ENCODE data around the gene CAMK2B.
A peak's percentile ranks its signal among the peaks of the same experiment; 100 is the strongest.
"Not testable (repeated sequence)": the region's sequence is repeated elsewhere in the genome, so short reads cannot be mapped to it uniquely, and the experiment has no call there.

Gene CAMK2B

GRCh38 chr7:44200699-44201461 lies 124.5 kb downstream of the CAMK2B start, which contains the start of gene YKT6:
Gene YKT6 (plus strand): TSS chr7:44200978. CDS start chr7:44201136, 158 bp downstream.
- peak within 1 kb of the TSS; percentile 68 to 90 for H3K27ac Mint-ChIP-seq
- peaks cover 10 to 11% of the 10 kb centered on the region in 2 donors for H3K27me3 Mint-ChIP-seq
- no peaks in the 10 kb centered on the region for H3K9me3 Mint-ChIP-seq
- peak within 1 kb of the TSS; percentile 84 to 85 for H3K4me3 Mint-ChIP-seq
- DNase-seq, result peak; percentile 89 to 91 (median 90)
- peaks cover 7% of the 10 kb centered on the region for H3K36me3 Mint-ChIP-seq (ENCODE audit: insufficient read depth)
- H3K4me1 Mint-ChIP-seq (ENCODE audit: low read depth in 2 of 2), result peaks cover 15 to 34% of the 10 kb centered on the region in 2 donors
- ATAC-seq (replicated peaks), result peak; percentile 99

- H3K27ac Mint-ChIP-seq, result not testable (repeated sequence)
Observed at GRCh38 chr7:44200163-44200562, 125.2 kb downstream of the CAMK2B start.

DNA sequence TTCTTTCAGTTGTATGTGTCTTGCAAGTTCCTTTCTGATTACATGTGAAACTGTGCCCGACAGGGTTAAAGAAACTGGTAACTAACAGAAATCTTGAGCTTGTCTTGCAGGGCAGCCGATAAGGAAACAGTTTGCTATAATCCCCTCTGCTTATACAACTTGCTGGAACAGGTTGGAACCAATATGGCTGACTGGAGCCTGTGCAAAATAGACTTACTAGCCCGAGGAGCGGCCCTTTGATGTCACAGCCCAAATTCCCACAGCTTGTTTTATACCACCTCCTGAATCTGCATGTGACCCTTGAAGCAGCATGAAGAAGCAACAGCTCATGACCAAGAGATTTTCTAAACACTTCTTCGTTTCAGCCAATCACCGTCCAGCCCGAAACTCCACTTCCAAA lies 127.9 kb downstream of the CAMK2B start:
- H3K9me3 Mint-ChIP-seq, result no peaks in the 10 kb centered on the region
- ATAC-seq (replicated peaks) (no peak), DNase-seq (no peak)
- peaks cover 3% of the 10 kb centered on the region for H3K36me3 Mint-ChIP-seq (ENCODE audit: insufficient read depth)
- no peak overlapping the region for H3K27ac Mint-ChIP-seq
- peaks cover 28 to 35% of the 10 kb centered on the region in 2 donors for H3K27me3 Mint-ChIP-seq
- no peak overlapping the region for H3K4me3 Mint-ChIP-seq
- peaks cover 7 to 9% of the 10 kb centered on the region in 2 donors for H3K4me1 Mint-ChIP-seq (ENCODE audit: low read depth in 2 of 2)

More at GRCh38 chr7:44200163-44200562, 125.2 kb downstream of the CAMK2B start:
- Mint-ChIP-seq H3K27me3 (peaks cover 10 to 17% of the 10 kb centered on the region in 2 donors), H3K4me3 (peak overlapping the region; percentile 46 to 85), H3K4me1 (ENCODE audit: low read depth in 2 of 2) (peaks cover 15 to 29% of the 10 kb centered on the region in 2 donors)
- not testable (repeated sequence) for ATAC-seq (replicated peaks); DNase-seq; H3K36me3 Mint-ChIP-seq (ENCODE audit: insufficient read depth); H3K9me3 Mint-ChIP-seq

- DNase-seq (peak in 1 of 3 experiments; percentile 14), ATAC-seq (replicated peaks) (no peak)
- H3K36me3 Mint-ChIP-seq (ENCODE audit: insufficient read depth), result peaks cover 3% of the 10 kb centered on the region
- H3K27me3 Mint-ChIP-seq, result peaks cover 33 to 44% of the 10 kb centered on the region in 2 donors
- H3K4me3 Mint-ChIP-seq, result no peak overlapping the region
- no peaks in the 10 kb centered on the region for H3K9me3 Mint-ChIP-seq
- H3K27ac Mint-ChIP-seq, result no peak overlapping the region
- peaks cover 1 to 2% of the 10 kb centered on the region in 2 donors for H3K4me1 Mint-ChIP-seq (ENCODE audit: low read depth in 2 of 2)
Observed at GRCh38 chr7:44196450-44196872, 128.9 kb downstream of the CAMK2B start.

DNA sequence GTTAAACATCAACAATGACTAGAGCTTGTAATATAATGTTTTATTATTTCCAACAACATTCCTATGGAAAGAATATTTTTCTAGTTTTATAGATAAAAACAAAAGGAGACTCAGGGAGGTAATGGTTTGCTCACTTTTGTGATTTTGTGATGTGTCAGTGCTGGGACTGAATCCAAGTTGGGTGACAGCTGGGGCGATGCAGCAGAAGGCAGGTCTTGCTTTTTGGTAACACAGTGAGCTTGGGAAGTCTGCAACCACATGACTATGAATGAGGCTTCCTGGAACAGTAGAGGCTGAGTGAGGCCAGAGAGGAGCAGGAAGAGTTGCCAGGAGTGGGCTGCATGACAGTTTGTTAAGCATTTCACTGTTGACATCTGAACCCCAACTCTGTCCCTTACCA lies 129.5 kb downstream of the CAMK2B start:
- H3K4me1 Mint-ChIP-seq (ENCODE audit: low read depth in 2 of 2), result no peaks in the 10 kb centered on the region
- peaks cover 38 to 50% of the 10 kb centered on the region in 2 donors for H3K27me3 Mint-ChIP-seq
- peaks cover 3% of the 10 kb centered on the region for H3K36me3 Mint-ChIP-seq (ENCODE audit: insufficient read depth)
- no peaks in the 10 kb centered on the region for H3K9me3 Mint-ChIP-seq
- no peak overlapping the region for H3K4me3 Mint-ChIP-seq
- ATAC-seq (replicated peaks) (no peak), DNase-seq (no peak)
- H3K27ac Mint-ChIP-seq, result no peak overlapping the region

DNA sequence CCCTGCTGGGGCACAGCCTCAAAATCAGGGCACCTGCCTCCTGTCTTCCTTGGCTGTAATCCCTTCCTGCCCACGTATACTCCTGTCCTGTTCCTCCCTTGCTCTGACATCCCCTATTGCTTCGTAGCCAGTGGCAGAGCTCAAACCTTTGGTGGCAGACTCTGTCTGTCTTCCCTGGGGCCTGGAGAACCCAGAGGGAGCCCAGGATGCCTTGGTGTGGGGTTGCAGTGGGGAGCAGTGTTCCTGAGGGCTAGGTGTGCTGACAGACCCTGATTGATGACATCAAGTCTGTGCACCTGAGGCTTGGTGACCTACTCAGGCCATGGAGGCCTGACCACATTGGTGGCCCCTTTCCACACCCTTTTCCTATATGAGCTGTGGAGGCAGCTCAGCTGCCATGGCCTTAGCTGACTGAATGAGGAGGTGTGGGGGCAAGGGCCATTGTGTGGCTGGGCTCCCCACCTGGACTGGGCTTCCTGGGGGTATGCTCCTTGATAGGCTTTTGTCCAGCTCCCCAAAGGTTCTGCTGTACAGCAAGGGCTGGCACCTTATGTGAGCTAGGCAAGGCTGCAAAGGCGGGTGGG lies 130.7 kb downstream of the CAMK2B start:
- no peak for DNase-seq
- H3K4me3 Mint-ChIP-seq, result no peak overlapping the region
- H3K27me3 Mint-ChIP-seq, result peaks cover 41 to 61% of the 10 kb centered on the region in 2 donors
- no peak overlapping the region for H3K27ac Mint-ChIP-seq
- H3K9me3 Mint-ChIP-seq, result no peaks in the 10 kb centered on the region
- no peak for ATAC-seq (replicated peaks)
- H3K36me3 Mint-ChIP-seq (ENCODE audit: insufficient read depth), result peaks cover 3% of the 10 kb centered on the region
- H3K4me1 Mint-ChIP-seq (ENCODE audit: low read depth in 2 of 2), result no peaks in the 10 kb centered on the region

GRCh38 chr7:44194069-44194468 lies 131.3 kb downstream of the CAMK2B start:
- Mint-ChIP-seq H3K27me3 (peaks cover 41 to 61% of the 10 kb centered on the region in 2 donors), H3K27ac (no peak overlapping the region), H3K4me1 (ENCODE audit: low read depth in 2 of 2) (no peaks in the 10 kb centered on the region), H3K9me3 (no peaks in the 10 kb centered on the region), H3K4me3 (no peak overlapping the region), H3K36me3 (ENCODE audit: insufficient read depth) (peaks cover 4% of the 10 kb centered on the region)
- DNase-seq, result no peak
- no peak for ATAC-seq (replicated peaks)

DNA sequence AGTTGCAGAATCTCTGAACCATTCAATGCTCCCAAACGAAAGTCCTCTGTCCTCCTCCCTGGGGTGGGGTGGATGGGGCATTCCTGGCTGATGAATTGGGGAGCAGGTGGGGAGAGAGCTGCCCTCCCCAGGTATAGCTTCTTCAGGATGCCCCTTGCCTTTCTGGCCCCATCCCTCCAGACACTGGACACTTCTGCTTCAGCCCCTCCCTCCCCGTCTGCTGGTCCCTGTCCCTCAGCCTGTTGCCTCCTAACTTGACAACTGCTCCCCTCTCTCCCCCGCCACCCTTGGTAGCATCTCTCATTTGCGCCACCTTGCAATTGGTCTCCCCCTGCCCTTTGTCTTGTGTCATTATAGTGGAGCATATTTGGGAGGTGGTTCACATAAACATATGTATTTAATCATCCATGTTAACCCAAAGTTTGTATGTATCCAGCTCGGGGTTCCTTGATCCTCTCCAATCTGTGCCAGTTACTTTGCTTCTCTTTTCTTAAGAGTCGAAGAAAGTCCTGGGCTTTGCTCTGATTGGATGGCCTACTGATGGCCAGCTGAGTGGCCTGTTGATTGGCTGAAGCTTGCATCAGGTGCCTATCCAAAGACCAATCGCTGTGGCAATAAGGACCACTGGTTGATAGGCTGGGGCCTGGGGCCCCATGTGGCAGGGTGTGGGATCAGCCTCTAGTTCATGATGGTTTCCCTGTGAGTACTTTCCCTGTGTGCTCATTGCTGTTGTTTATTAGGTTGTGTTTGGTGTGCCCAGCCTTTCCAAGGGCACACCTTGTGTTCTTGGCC lies 132.2 kb downstream of the CAMK2B start:
- DNase-seq, result no peak
- Mint-ChIP-seq H3K36me3 (ENCODE audit: insufficient read depth) (peaks cover 6% of the 10 kb centered on the region), H3K4me3 (no peak overlapping the region), H3K27ac (no peak overlapping the region), H3K27me3 (peaks cover 41 to 66% of the 10 kb centered on the region in 2 donors), H3K4me1 (ENCODE audit: low read depth in 2 of 2) (no peaks in the 10 kb centered on the region), H3K9me3 (no peaks in the 10 kb centered on the region)
- ATAC-seq (replicated peaks), result no peak

- Mint-ChIP-seq H3K27me3 (peaks cover 31 to 58% of the 10 kb centered on the region in 2 donors), H3K9me3 (no peaks in the 10 kb centered on the region), H3K4me1 (ENCODE audit: low read depth in 2 of 2) (no peaks in the 10 kb centered on the region), H3K27ac (no peak overlapping the region), H3K4me3 (no peak overlapping the region), H3K36me3 (ENCODE audit: insufficient read depth) (peaks cover 6% of the 10 kb centered on the region)
- no peak for ATAC-seq (replicated peaks)
- DNase-seq, result no peak
Observed at GRCh38 chr7:44191171-44191570, 134.2 kb downstream of the CAMK2B start.

DNA sequence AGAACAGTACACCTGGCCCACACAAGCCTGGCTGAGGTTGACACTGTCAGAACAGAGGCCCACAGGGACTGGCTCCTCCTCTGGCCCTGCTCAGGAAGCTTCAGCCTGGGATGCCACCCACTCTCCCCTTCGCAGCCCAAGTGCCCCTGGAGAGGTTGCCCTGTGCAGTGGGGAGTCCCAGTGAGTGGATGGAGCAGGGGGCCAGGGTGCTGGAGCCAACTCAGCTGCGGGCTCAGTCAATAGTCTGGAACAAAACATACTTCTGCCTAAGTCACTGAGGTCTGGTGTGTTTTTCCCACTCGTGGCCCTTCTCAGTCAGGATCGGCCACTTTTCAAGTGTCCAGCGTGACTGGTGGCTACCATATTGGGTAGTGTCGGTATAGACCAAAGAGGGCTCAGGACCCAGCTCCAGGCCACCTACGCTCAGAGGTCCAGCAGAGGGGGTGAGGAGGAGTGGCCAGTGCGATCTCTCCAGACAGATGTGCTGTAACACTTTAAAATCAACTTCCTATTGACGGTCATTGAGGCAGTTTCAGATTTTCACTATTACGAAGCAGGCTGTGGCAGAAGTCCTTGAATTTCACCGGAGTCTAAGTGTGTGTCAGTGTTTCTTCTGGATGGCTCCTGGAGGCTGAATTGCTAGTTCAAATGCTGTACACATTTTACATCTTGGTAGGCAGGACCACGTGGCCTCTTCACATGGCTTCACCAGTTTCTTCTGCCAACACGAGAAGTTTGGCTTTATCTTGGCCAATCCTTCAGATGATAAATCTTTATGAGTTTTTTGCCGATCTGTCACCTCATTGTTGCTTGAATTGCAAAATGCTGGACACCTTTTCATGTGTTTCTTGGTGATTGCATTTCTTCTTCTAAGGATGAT lies 135.2 kb downstream of the CAMK2B start:
- no peak for DNase-seq
- Mint-ChIP-seq H3K36me3 (ENCODE audit: insufficient read depth) (peaks cover 3% of the 10 kb centered on the region), H3K27ac (no peak overlapping the region), H3K27me3 (peaks cover 31 to 53% of the 10 kb centered on the region in 2 donors), H3K4me1 (ENCODE audit: low read depth in 2 of 2) (no peaks in the 10 kb centered on the region), H3K9me3 (no peaks in the 10 kb centered on the region), H3K4me3 (no peak overlapping the region)
- ATAC-seq (replicated peaks), result no peak

DNA sequence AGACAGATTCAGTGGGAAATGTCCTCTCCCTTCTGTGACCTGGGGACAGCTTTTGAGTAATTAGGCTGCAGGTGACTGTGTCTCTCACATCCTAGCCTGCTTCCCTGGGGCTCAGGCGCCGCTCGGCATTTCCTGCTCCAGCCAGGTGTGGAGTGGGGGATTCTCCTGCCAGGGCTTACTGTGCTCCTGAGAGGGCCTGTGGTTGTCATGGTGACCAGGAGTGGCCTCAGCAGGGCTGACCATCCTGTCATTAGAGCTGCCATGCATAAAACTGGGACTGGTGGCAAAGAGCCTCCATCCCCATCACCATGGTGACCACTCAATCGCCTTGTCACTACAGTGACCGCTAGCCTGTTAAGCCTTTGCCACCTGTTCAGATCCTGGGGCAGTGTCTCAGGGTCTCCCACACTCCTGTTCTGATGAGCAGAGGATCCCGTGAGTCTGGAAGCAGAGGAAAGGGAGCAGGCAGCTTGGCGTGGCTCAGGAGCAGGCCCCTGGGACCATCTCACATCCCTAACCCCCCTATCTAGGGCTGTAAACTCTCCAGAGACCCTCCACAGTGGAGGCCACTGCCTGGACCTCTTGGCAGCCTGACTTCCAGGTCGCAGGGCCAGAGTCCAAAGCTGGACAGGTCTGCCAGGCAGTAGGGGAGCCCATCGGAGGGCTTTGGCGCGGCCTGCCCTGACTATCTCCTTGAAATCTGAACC lies 136.0 kb downstream of the CAMK2B start, which contains the start of gene GCK:
GCK (minus strand) TSS at position 154 of the 707 bp plus-strand sequence. CDS start 486 bp downstream, outside the sequence.
- H3K9me3 Mint-ChIP-seq, result no peaks in the 10 kb centered on the region
- no peak for ATAC-seq (replicated peaks)
- DNase-seq, result no peak
- H3K4me3 Mint-ChIP-seq, result no peak within 1 kb of the TSS
- peaks cover 3% of the 10 kb centered on the region for H3K36me3 Mint-ChIP-seq (ENCODE audit: insufficient read depth)
- H3K27ac Mint-ChIP-seq, result no peak within 1 kb of the TSS
- H3K27me3 Mint-ChIP-seq, result peaks cover 31 to 53% of the 10 kb centered on the region in 2 donors
- H3K4me1 Mint-ChIP-seq (ENCODE audit: low read depth in 2 of 2), result no peaks in the 10 kb centered on the region
